Fibroblast of villous mesenchyme (primary cell): ENCODE results near the gene AGAP3. TPM values are rescaled to one million over a fixed set of nuclear protein-coding genes. Genes with fewer than 3 reads are reported as not detected.

ENCODE experiments used
- DNase-seq: peaks from one replicate; pipeline ENCODE4 v3.0.0-alpha.2; 2010; ENCODE audit warnings: low read depth
- H3K4me3 ChIP-seq: 2 replicates; pipeline ENCODE4 v1.5.1; 2011; ENCODE audit warnings: low read depth, mild to moderate bottlenecking, low read length
- CTCF ChIP-seq: IDR thresholded peaks from 2 replicates; pipeline ENCODE4 v1.5.1; 2012; ENCODE audit warnings: low read depth, mild to moderate bottlenecking, low read length; ENCODE audit not compliant: insufficient read depth
- total RNA-seq: library from RNA; depleted of rRNA; stranded (reverse); fragments of >200 nt; gene quantifications from 2 replicates; pipeline ENCODE4 v1.2.3, GENCODE V29; 2012

The AGAP3 gene
- total RNA-seq, 1 donor = 59.2 TPM

GRCh38 chr7:151138153-151138851, 52.0 kb downstream of the AGAP3 start:
- no peak for DNase-seq
- no peak overlapping the region for H3K4me3 ChIP-seq
- TF ChIP-seq CTCF = no peak

DNA sequence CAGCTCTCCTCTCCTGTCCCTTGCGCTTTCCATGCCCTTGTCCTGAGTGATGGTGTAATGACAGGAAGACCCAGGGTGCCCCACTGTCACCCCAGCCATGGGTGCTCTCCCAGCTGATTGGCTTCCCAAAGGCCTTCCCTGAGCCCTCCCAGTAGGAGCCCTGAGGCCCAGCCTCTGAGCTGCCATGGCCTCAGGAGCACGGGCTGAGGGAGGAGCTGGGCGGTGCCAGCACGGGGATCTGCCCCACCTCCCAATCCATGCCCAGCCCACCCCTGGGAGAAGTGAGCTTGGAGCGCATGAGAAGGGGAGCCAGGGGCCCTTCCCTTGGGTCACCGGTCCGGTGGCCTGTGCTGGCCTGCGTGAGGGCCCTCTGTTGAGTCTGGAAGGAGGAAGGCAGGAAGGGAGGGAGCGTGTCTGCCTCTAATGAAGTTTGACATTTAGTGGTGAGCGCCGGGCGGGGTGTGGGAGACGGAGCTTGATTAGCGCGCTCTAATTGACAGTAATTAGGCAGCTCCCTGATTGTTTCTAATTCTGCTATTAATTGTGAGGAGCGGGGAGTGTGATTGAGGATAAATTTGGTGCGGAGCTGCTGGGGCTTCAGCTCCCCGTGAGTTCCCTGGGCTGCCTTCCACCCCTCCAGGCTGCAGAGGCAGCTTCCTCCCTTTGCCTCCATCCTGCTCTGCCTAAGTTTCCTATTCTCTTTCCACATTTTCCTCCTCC, 53.0 kb downstream of the AGAP3 start:
- H3K4me3 ChIP-seq = no peak overlapping the region
- TF ChIP-seq CTCF = no peak
- DNase-seq = no peak

- DNase-seq = no peak
- TF ChIP-seq CTCF = no peak
- H3K4me3 ChIP-seq = no peak overlapping the region
Measured at GRCh38 chr7:151139791-151140190, 53.5 kb downstream of the AGAP3 start.

DNA sequence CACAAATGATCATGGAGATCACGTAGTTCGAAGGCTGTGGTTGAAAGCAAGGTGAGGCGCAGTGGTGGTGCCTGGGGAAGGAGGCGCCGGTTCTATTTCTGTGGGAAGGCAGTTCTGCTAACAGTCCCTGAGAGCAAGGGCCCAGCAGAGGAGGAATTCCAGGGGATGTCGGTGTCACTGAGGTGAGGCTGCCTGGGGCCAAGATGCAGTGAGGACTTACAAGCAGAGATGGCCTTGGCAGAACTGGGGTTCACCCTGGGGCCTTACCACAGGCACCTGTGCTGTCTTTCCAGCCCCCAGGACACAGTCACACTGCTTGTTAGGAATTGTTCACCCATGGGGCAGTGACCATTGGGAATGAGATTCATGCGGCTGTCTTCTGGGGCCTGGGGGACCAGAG, 54.6 kb downstream of the AGAP3 start:
- no peak for TF ChIP-seq CTCF
- H3K4me3 ChIP-seq = no peak overlapping the region
- DNase-seq = no peak

- no peak for TF ChIP-seq CTCF
- DNase-seq = no peak
- H3K4me3 ChIP-seq = no peak overlapping the region
Measured at GRCh38 chr7:151141311-151141854, 55.1 kb downstream of the AGAP3 start.

GRCh38 chr7:151141855-151142685, 55.8 kb downstream of the AGAP3 start:
- no peak overlapping the region for H3K4me3 ChIP-seq
- TF ChIP-seq CTCF = no peak
- DNase-seq = no peak
